GM21619 (cell line): Measurements from ENCODE around the gene DYNLL2.
"Not testable (repeated sequence)": the region's sequence is repeated elsewhere in the genome, so short reads cannot be mapped to it uniquely, and the experiment has no call there.

Source experiments
- ATAC-seq: cut with Tn5 transposase; IDR thresholded peaks from one replicate; pipeline ENCODE4 v1.9.1; 2021; ENCODE audit not compliant: unreplicated experiment

The DYNLL2 gene

GRCh38 chr17:58072862-58073261, 10.4 kb upstream of the DYNLL2 start:
- no peak for ATAC-seq

- not testable (repeated sequence) for ATAC-seq
Measured at GRCh38 chr17:58073266-58073665, 10.0 kb upstream of the DYNLL2 start.

GRCh38 chr17:58074406-58074805, 8.8 kb upstream of the DYNLL2 start:
- not testable (repeated sequence) for ATAC-seq

- ATAC-seq: no peak
Measured at GRCh38 chr17:58079300-58080033, 3.8 kb upstream of the DYNLL2 start.

GRCh38 chr17:58081646-58082340, 1.4 kb upstream of the DYNLL2 start:
- no peak for ATAC-seq

GRCh38 chr17:58082341-58082869, 814 bp upstream of the DYNLL2 start:
- ATAC-seq: no peak

- peak; percentile 46 for ATAC-seq
Measured at GRCh38 chr17:58083491-58084316, 485 bp downstream of the DYNLL2 start.

GRCh38 chr17:58084317-58084981, 1.2 kb downstream of the DYNLL2 start:
- no peak for ATAC-seq

GRCh38 chr17:58085039-58085715, 2.0 kb downstream of the DYNLL2 start:
- ATAC-seq: no peak

- ATAC-seq: no peak
Measured at GRCh38 chr17:58086953-58087352, 3.7 kb downstream of the DYNLL2 start.

GRCh38 chr17:58088624-58089023, 5.4 kb downstream of the DYNLL2 start:
- ATAC-seq: no peak

- no peak for ATAC-seq
Measured at GRCh38 chr17:58089111-58089510, 5.9 kb downstream of the DYNLL2 start.

GRCh38 chr17:58091024-58091567, 7.9 kb downstream of the DYNLL2 start:
- ATAC-seq: no peak

GRCh38 chr17:58092101-58092796, 9.0 kb downstream of the DYNLL2 start:
- no peak for ATAC-seq

- no peak for ATAC-seq
Measured at GRCh38 chr17:58092797-58093385, 9.7 kb downstream of the DYNLL2 start.

- ATAC-seq: no peak
Measured at GRCh38 chr17:58094118-58094517, 10.9 kb downstream of the DYNLL2 start.

GRCh38 chr17:58096892-58097291, 13.7 kb downstream of the DYNLL2 start:
- ATAC-seq: no peak

GRCh38 chr17:58097384-58098088, 14.3 kb downstream of the DYNLL2 start:
- no peak for ATAC-seq
